ENCODE data around the gene PNO1. TPM values are rescaled to one million over a fixed set of nuclear protein-coding genes. Genes with fewer than 3 reads are reported as not detected.

The PNO1 gene
- total RNA-seq, 3 donors from 2014 or later = 5.1 to 12.3 (median 7.9) TPM

DNA sequence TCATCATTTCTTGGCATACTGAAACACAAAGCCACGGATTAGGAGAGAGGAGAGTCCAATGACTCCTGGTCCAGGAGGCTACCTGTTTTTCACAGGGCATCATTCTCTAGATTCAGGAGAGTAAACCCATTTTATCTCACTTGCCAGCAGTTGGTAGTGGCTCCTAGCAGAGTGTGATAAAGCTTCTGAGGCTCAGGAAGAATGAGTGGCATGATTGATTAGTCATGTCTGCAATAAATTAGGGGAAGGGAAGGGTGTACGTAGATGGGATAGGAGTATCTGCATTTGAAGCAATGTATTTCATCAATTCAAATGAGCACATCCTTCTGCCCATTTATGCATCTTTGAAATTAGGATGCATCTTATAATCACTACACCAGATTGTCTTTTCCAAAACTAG, 31.1 kb upstream of the PNO1 start:
- Histone ChIP-seq H3K4me1 (ENCODE audit: low read depth) (no peaks in the 10 kb centered on the region), H3K4me3 (no peak overlapping the region), H3K36me3 (ENCODE audit: low read depth) (no peaks in the 10 kb centered on the region), H3K9me3 (no peaks in the 10 kb centered on the region)
- intact Hi-C loops (cut with DNase I, micrococcal nuclease) = no loop called here
- DNase-seq = no peak
- ATAC-seq = no peak
- TF ChIP-seq, protein P1, sequence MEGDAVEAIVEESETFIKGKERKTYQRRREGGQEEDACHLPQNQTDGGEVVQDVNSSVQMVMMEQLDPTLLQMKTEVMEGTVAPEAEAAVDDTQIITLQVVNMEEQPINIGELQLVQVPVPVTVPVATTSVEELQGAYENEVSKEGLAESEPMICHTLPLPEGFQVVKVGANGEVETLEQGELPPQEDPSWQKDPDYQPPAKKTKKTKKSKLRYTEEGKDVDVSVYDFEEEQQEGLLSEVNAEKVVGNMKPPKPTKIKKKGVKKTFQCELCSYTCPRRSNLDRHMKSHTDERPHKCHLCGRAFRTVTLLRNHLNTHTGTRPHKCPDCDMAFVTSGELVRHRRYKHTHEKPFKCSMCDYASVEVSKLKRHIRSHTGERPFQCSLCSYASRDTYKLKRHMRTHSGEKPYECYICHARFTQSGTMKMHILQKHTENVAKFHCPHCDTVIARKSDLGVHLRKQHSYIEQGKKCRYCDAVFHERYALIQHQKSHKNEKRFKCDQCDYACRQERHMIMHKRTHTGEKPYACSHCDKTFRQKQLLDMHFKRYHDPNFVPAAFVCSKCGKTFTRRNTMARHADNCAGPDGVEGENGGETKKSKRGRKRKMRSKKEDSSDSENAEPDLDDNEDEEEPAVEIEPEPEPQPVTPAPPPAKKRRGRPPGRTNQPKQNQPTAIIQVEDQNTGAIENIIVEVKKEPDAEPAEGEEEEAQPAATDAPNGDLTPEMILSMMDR (IDR thresholded peaks at IDR 0.05) = no peak

DNA sequence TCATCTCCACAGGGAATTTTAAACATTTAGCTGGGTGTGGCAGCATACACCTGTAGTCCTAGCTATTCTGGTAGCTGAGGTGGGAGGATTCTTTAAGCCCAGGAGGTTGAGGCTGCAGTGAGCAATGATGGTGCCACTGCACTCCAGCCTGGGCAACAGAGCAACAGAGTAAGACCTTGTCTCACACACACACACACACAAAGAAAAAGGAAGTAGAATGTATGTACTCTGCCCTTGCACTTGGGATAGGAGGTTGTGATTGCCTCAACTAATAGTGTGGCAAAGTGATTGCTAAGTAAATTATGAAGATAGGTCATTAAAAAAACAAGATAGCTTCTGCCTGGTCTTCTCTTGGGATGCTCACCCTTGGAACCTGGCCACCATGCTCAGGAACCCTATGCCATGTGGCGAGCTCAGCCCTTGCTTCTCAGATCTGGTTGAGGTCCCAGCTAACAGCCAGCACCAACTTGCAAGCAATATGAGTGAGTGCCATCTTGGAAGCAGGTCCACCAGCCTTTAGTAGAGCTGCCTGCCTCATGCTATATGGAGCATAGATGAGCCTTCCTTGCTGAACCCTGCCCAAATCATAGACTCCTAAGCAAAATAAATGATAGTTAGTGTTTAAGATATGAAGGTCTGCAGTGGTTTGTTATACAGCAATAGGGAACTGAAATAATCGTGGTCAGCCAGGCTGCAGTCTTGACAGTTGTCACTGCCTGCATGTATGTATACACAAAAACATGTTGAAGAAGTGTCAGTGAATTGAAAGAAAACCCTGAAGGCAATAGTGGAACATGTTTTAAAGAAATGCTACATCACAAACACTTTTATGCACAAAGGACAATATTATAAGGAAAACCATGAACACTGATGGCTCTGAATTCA, 30.1 kb upstream of the PNO1 start:
- Histone ChIP-seq H3K4me3 (no peak overlapping the region), H3K36me3 (ENCODE audit: low read depth) (no peaks in the 10 kb centered on the region), H3K9me3 (no peaks in the 10 kb centered on the region), H3K4me1 (ENCODE audit: low read depth) (no peaks in the 10 kb centered on the region)
- intact Hi-C loops (cut with DNase I, micrococcal nuclease) = no loop called here
- DNase-seq = no peak
- TF ChIP-seq, protein P1 (IDR thresholded peaks at IDR 0.05) = no peak
- no peak for ATAC-seq

DNA sequence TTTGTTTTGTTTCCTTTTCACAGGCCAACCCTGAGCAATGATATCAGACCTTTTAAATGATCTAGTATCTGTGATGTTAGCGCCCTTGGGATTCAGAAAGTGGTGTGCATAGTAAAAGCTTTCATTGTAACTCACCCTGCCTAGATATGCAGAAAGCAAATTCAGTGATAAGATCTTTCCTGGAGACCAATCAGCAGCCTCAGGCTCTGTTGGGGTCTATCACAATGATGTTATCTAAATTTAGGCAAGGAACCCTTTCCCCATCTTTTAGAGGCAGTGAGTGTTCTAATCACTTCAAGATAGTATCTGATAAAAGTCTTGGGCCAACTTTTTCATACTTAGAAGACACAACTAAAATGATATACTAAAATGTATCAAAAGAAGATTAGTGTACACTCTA, 23.6 kb upstream of the PNO1 start:
- H3K4me3 ChIP-seq = no peak overlapping the region
- no peaks in the 10 kb centered on the region for H3K36me3 ChIP-seq (ENCODE audit: low read depth)
- H3K4me1 ChIP-seq (ENCODE audit: low read depth) = peaks cover 10% of the 10 kb centered on the region
- TF ChIP-seq, protein P1 (IDR thresholded peaks at IDR 0.05) = no peak
- intact Hi-C loops (cut with DNase I, micrococcal nuclease) = no loop called here
- DNase-seq (no peak), ATAC-seq (no peak)
- no peaks in the 10 kb centered on the region for H3K9me3 ChIP-seq

DNA sequence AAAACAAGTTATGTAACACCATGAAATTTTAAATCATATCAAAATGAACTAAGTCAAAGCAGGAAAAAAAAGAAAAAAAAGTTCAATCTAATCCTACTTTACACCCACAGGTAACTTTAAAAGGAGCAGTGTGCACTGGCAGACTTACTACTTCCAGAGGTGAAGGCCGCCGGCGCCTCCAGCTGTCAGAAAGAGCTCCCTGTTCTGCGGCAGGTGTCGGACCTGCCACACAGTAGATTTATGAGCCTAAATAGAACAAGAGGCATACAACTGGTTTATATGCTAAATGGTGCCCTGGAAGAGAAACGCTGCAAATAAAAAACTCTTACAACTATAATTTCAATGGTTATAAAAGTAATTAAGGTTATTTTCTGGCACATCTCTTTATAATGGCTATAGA, 23.1 kb upstream of the PNO1 start:
- TF ChIP-seq, protein P1 (IDR thresholded peaks at IDR 0.05) = no peak
- no peaks in the 10 kb centered on the region for H3K9me3 ChIP-seq
- ATAC-seq (peak; percentile 92), DNase-seq (peak; percentile 64 to 75 (median 71))
- H3K4me1 ChIP-seq (ENCODE audit: low read depth) = peaks cover 10% of the 10 kb centered on the region
- intact Hi-C loops (cut with DNase I, micrococcal nuclease) = no loop called here
- no peak overlapping the region for H3K4me3 ChIP-seq
- no peaks in the 10 kb centered on the region for H3K36me3 ChIP-seq (ENCODE audit: low read depth)

DNA sequence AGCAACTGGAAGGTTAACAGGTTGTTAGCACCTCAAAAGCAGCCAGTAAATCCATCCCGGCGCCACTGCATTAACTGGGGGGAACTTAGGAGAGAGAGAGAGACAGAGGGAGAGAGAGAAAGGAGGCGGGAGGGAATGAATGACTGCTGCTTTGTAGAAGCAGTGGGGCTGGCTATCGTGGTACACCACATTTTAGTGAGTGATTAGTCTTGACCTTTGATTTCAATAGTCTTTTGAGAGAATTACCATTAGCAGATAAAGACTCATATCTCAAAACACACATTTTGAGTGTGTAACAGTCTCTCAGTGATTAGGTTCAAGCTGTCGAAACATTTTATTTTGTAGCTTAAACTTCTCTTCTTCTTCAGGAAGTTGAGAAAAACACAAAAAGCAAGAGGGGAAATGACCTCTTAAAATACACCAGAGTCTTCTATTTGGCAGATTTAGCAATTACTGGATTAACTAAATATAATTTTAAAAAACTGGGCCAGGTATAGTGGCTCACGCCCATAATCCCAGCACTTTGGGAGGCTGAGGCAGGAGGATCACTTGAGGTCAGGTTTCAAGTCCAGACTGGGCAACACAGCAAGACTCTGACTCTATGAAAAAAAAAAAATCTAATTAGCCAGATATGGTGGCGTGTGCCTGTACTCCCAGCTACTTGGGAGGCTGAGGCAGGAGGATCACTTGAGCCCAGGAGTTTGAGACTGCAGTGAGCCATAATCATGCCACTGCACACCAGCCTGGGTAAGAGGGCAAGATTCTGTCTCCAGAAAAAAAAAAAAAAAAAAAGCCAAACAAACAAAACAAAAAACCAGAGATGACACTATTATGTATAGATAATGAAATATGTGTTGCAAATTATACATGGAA, 22.0 kb upstream of the PNO1 start:
- Histone ChIP-seq H3K4me1 (ENCODE audit: low read depth) (peaks cover 10% of the 10 kb centered on the region), H3K4me3 (no peak overlapping the region), H3K36me3 (ENCODE audit: low read depth) (no peaks in the 10 kb centered on the region), H3K9me3 (no peaks in the 10 kb centered on the region)
- intact Hi-C loops (cut with DNase I, micrococcal nuclease) = no loop called here
- DNase-seq (no peak), ATAC-seq (no peak)
- TF ChIP-seq, protein P1 (IDR thresholded peaks at IDR 0.05) = no peak

Measured in mucosa of descending colon (tissue), 3 donors.